ENCODE data around the gene SAPCD1. TPM values are rescaled to one million over a fixed set of nuclear protein-coding genes. Genes with fewer than 3 reads are reported as not detected.

SAPCD1 gene
- total RNA-seq, 1 donor from 2014 or later = 21.3 TPM

- H3K27me3 Mint-ChIP-seq (ENCODE audit: low read depth) = no peaks in the 10 kb centered on the region
- TF ChIP-seq CTCF (conservative IDR thresholded peaks at IDR 0.05) = no peak
- no peak for DNase-seq (ENCODE audit: low read depth, low spot score)
- H3K4me3 Mint-ChIP-seq = no peak overlapping the region
- peak overlapping the region; percentile 20 for H3K27ac Mint-ChIP-seq (ENCODE audit: unreplicated experiment)
- peaks cover 13% of the 10 kb centered on the region for H3K36me3 Mint-ChIP-seq (ENCODE audit: low read depth)
- no peaks in the 10 kb centered on the region for H3K9me3 Mint-ChIP-seq
- peaks cover 6% of the 10 kb centered on the region for H3K4me1 Mint-ChIP-seq
Measured at GRCh38 chr6:31750411-31751022, 11.9 kb upstream of the SAPCD1 start.

GRCh38 chr6:31752739-31753319 is 9.6 kb upstream of the SAPCD1 start:
- Mint-ChIP-seq H3K27me3 (ENCODE audit: low read depth) (no peaks in the 10 kb centered on the region), H3K36me3 (ENCODE audit: low read depth) (peaks cover 9% of the 10 kb centered on the region), H3K4me1 (no peaks in the 10 kb centered on the region), H3K9me3 (no peaks in the 10 kb centered on the region), H3K4me3 (no peak overlapping the region), H3K27ac (ENCODE audit: unreplicated experiment) (no peak overlapping the region)
- TF ChIP-seq CTCF (conservative IDR thresholded peaks at IDR 0.05) = no peak
- DNase-seq (ENCODE audit: low read depth, low spot score) = no peak

- Mint-ChIP-seq H3K4me1 (peaks cover 17% of the 10 kb centered on the region), H3K9me3 (no peaks in the 10 kb centered on the region)
- no peak for TF ChIP-seq CTCF (conservative IDR thresholded peaks at IDR 0.05)
Measured at GRCh38 chr6:31758281-31758680, 4.2 kb upstream of the SAPCD1 start.

DNA sequence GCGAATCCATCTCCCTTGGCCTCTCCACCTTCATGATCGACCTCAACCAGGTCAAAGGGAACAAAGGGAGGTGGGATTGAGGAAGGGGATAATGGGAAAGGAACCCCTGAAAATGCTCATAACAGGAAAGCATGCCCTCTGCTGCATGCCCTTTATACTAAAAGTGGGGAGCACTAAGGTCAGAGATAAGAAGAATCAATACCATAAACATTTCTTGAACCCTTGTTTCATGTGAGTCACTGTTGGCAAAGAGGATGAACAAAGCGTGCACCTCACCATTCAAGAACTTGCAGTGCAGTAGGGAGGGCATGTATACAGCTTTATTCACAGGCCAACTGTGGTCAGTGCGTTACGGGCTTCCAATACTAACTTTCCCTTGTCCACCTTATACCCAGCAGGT is 1.7 kb upstream of the SAPCD1 start:
- Mint-ChIP-seq H3K27ac (ENCODE audit: unreplicated experiment) (peak overlapping the region; percentile 88), H3K4me3 (no peak overlapping the region), H3K27me3 (ENCODE audit: low read depth) (no peaks in the 10 kb centered on the region), H3K9me3 (no peaks in the 10 kb centered on the region), H3K36me3 (ENCODE audit: low read depth) (peaks cover 29% of the 10 kb centered on the region), H3K4me1 (peaks cover 30% of the 10 kb centered on the region)
- no peak for DNase-seq (ENCODE audit: low read depth, low spot score)
- no peak for TF ChIP-seq CTCF (conservative IDR thresholded peaks at IDR 0.05)

More at GRCh38 chr6:31758281-31758680, 4.2 kb upstream of the SAPCD1 start:
- no peak for DNase-seq (ENCODE audit: low read depth, low spot score)
- Mint-ChIP-seq H3K27ac (ENCODE audit: unreplicated experiment) (no peak overlapping the region), H3K4me3 (no peak overlapping the region), H3K36me3 (ENCODE audit: low read depth) (peaks cover 28% of the 10 kb centered on the region), H3K27me3 (ENCODE audit: low read depth) (no peaks in the 10 kb centered on the region)

GRCh38 chr6:31761343-31761742 is 1.1 kb upstream of the SAPCD1 start:
- H3K27ac Mint-ChIP-seq (ENCODE audit: unreplicated experiment) = no peak overlapping the region
- no peak for DNase-seq (ENCODE audit: low read depth, low spot score)
- no peaks in the 10 kb centered on the region for H3K27me3 Mint-ChIP-seq (ENCODE audit: low read depth)
- H3K4me1 Mint-ChIP-seq = peaks cover 31% of the 10 kb centered on the region
- TF ChIP-seq CTCF (conservative IDR thresholded peaks at IDR 0.05) = no peak
- no peaks in the 10 kb centered on the region for H3K9me3 Mint-ChIP-seq
- no peak overlapping the region for H3K4me3 Mint-ChIP-seq
- H3K36me3 Mint-ChIP-seq (ENCODE audit: low read depth) = peaks cover 29% of the 10 kb centered on the region
